ENCODE results near the gene ACVR1B. TPM values are rescaled to one million over a fixed set of nuclear protein-coding genes. Genes with fewer than 3 reads are reported as not detected.
A peak's percentile ranks its signal among the peaks of the same experiment; 100 is the strongest.

The ACVR1B gene
- total RNA-seq, 2 donors from 2014 or later = 16.6 to 17.5 TPM

GRCh38 chr12:52026263-52026662, 74.8 kb downstream of the ACVR1B start:
- DNase-seq (ENCODE audit: low spot score) = no peak
- H3K4me3 Mint-ChIP-seq = no peak overlapping the region
- peaks cover 20 to 24% of the 10 kb centered on the region in 2 donors for H3K4me1 Mint-ChIP-seq (ENCODE audit: low read depth in 2 of 2)
- no peaks in the 10 kb centered on the region for H3K36me3 Mint-ChIP-seq
- H3K9me3 Mint-ChIP-seq = no peaks in the 10 kb centered on the region
- no peak for ATAC-seq
- no peaks in the 10 kb centered on the region for H3K27me3 Mint-ChIP-seq
- H3K27ac Mint-ChIP-seq = peak overlapping the region; percentile 77 to 90

GRCh38 chr12:52027085-52027843, 75.8 kb downstream of the ACVR1B start:
- H3K27me3 Mint-ChIP-seq = no peaks in the 10 kb centered on the region

GRCh38 chr12:52029685-52030084, 78.2 kb downstream of the ACVR1B start:
- Mint-ChIP-seq H3K36me3 (no peaks in the 10 kb centered on the region), H3K27me3 (no peaks in the 10 kb centered on the region), H3K4me1 (ENCODE audit: low read depth in 2 of 2) (peaks cover 24 to 32% of the 10 kb centered on the region in 2 donors), H3K27ac (no peak overlapping the region), H3K4me3 (no peak overlapping the region), H3K9me3 (no peaks in the 10 kb centered on the region)
- no peak for DNase-seq (ENCODE audit: low spot score)
- ATAC-seq = no peak

More at GRCh38 chr12:52027085-52027843, 75.8 kb downstream of the ACVR1B start:
- H3K36me3 Mint-ChIP-seq = no peaks in the 10 kb centered on the region
- no peak overlapping the region for H3K27ac Mint-ChIP-seq
- ATAC-seq (no peak), DNase-seq (ENCODE audit: low spot score) (no peak)
- peaks cover 20 to 26% of the 10 kb centered on the region in 2 donors for H3K4me1 Mint-ChIP-seq (ENCODE audit: low read depth in 2 of 2)
- no peak overlapping the region for H3K4me3 Mint-ChIP-seq
- no peaks in the 10 kb centered on the region for H3K9me3 Mint-ChIP-seq

- no peaks in the 10 kb centered on the region for H3K36me3 Mint-ChIP-seq
- H3K27ac Mint-ChIP-seq = peak overlapping the region; percentile 59 to 63
- no peak for DNase-seq (ENCODE audit: low spot score)
- H3K4me1 Mint-ChIP-seq (ENCODE audit: low read depth in 2 of 2) = peaks cover 16 to 17% of the 10 kb centered on the region in 2 donors
- no peaks in the 10 kb centered on the region for H3K27me3 Mint-ChIP-seq
- no peak for ATAC-seq
- no peaks in the 10 kb centered on the region for H3K9me3 Mint-ChIP-seq
- H3K4me3 Mint-ChIP-seq = peak overlapping the region; percentile 75
These were observed 80.9 kb downstream of the ACVR1B start for GRCh38 chr12:52032446-52032803.

GRCh38 chr12:52032804-52033445, 81.4 kb downstream of the ACVR1B start:
- ATAC-seq (peak; percentile 97 to 98), DNase-seq (ENCODE audit: low spot score) (peak; percentile 96)
- Mint-ChIP-seq H3K4me3 (peak overlapping the region; percentile 75), H3K9me3 (no peaks in the 10 kb centered on the region), H3K4me1 (ENCODE audit: low read depth in 2 of 2) (peaks cover 16 to 17% of the 10 kb centered on the region in 2 donors), H3K36me3 (no peaks in the 10 kb centered on the region), H3K27ac (peak overlapping the region; percentile 59 to 63), H3K27me3 (no peaks in the 10 kb centered on the region)

GRCh38 chr12:52033446-52034140, 82.1 kb downstream of the ACVR1B start:
- Mint-ChIP-seq H3K27ac (peak overlapping the region; percentile 59 to 63), H3K9me3 (no peaks in the 10 kb centered on the region), H3K4me3 (peak overlapping the region; percentile 75), H3K4me1 (ENCODE audit: low read depth in 2 of 2) (peaks cover 19 to 22% of the 10 kb centered on the region in 2 donors), H3K27me3 (peaks cover 0 to 3% of the 10 kb centered on the region in 2 donors), H3K36me3 (no peaks in the 10 kb centered on the region)
- DNase-seq (ENCODE audit: low spot score) (no peak), ATAC-seq (no peak)

GRCh38 chr12:52035190-52035589, 83.7 kb downstream of the ACVR1B start:
- peak overlapping the region in 1 of 2 donors; percentile 45 for H3K27ac Mint-ChIP-seq
- H3K4me1 Mint-ChIP-seq (ENCODE audit: low read depth in 2 of 2) = peaks cover 22 to 26% of the 10 kb centered on the region in 2 donors
- no peak overlapping the region for H3K4me3 Mint-ChIP-seq

GRCh38 chr12:52035926-52036325, 84.4 kb downstream of the ACVR1B start:
- ATAC-seq = no peak
- Mint-ChIP-seq H3K27me3 (peaks cover 0 to 9% of the 10 kb centered on the region in 2 donors), H3K4me1 (ENCODE audit: low read depth in 2 of 2) (peaks cover 22 to 32% of the 10 kb centered on the region in 2 donors), H3K4me3 (peak overlapping the region; percentile 52), H3K27ac (peak overlapping the region in 1 of 2 donors; percentile 45), H3K36me3 (no peaks in the 10 kb centered on the region), H3K9me3 (no peaks in the 10 kb centered on the region)
- no peak for DNase-seq (ENCODE audit: low spot score)

More at GRCh38 chr12:52035190-52035589, 83.7 kb downstream of the ACVR1B start:
- no peak for ATAC-seq
- H3K36me3 Mint-ChIP-seq = no peaks in the 10 kb centered on the region
- peaks cover 0 to 9% of the 10 kb centered on the region in 2 donors for H3K27me3 Mint-ChIP-seq
- H3K9me3 Mint-ChIP-seq = no peaks in the 10 kb centered on the region
- DNase-seq (ENCODE audit: low spot score) = no peak

- ATAC-seq (peak; percentile 72 to 74), DNase-seq (ENCODE audit: low spot score) (peak; percentile 84)
- Mint-ChIP-seq H3K4me1 (ENCODE audit: low read depth in 2 of 2) (peaks cover 23 to 35% of the 10 kb centered on the region in 2 donors), H3K36me3 (no peaks in the 10 kb centered on the region), H3K27ac (peak overlapping the region in 1 of 2 donors; percentile 45), H3K27me3 (peaks cover 0 to 9% of the 10 kb centered on the region in 2 donors), H3K4me3 (peak overlapping the region; percentile 52), H3K9me3 (no peaks in the 10 kb centered on the region)
These were observed 85.2 kb downstream of the ACVR1B start for GRCh38 chr12:52036587-52037171.

- peaks cover 27 to 41% of the 10 kb centered on the region in 2 donors for H3K4me1 Mint-ChIP-seq (ENCODE audit: low read depth in 2 of 2)
- H3K36me3 Mint-ChIP-seq = no peaks in the 10 kb centered on the region
- DNase-seq (ENCODE audit: low spot score) = no peak
- peaks cover 0 to 9% of the 10 kb centered on the region in 2 donors for H3K27me3 Mint-ChIP-seq
- H3K9me3 Mint-ChIP-seq = no peaks in the 10 kb centered on the region
- no peak overlapping the region for H3K4me3 Mint-ChIP-seq
- ATAC-seq = no peak
- H3K27ac Mint-ChIP-seq = no peak overlapping the region
These were observed 85.9 kb downstream of the ACVR1B start for GRCh38 chr12:52037248-52037861.

GRCh38 chr12:52038447-52038846, 86.9 kb downstream of the ACVR1B start:
- peaks cover 0 to 9% of the 10 kb centered on the region in 2 donors for H3K27me3 Mint-ChIP-seq
- DNase-seq (ENCODE audit: low spot score) (no peak), ATAC-seq (no peak)
- H3K4me3 Mint-ChIP-seq = peak overlapping the region; percentile 75
- H3K27ac Mint-ChIP-seq = peak overlapping the region in 1 of 2 donors; percentile 27
- no peaks in the 10 kb centered on the region for H3K36me3 Mint-ChIP-seq
- H3K9me3 Mint-ChIP-seq = no peaks in the 10 kb centered on the region
- peaks cover 20 to 38% of the 10 kb centered on the region in 2 donors for H3K4me1 Mint-ChIP-seq (ENCODE audit: low read depth in 2 of 2)

GRCh38 chr12:52041035-52041434, 89.5 kb downstream of the ACVR1B start:
- H3K27me3 Mint-ChIP-seq = peaks cover 0 to 9% of the 10 kb centered on the region in 2 donors
- peak overlapping the region in 1 of 2 donors; percentile 59 for H3K27ac Mint-ChIP-seq
- peaks cover 13 to 41% of the 10 kb centered on the region in 2 donors for H3K4me1 Mint-ChIP-seq (ENCODE audit: low read depth in 2 of 2)
- H3K4me3 Mint-ChIP-seq = no peak overlapping the region
- H3K9me3 Mint-ChIP-seq = no peaks in the 10 kb centered on the region
- no peak for ATAC-seq
- DNase-seq (ENCODE audit: low spot score) = no peak
- H3K36me3 Mint-ChIP-seq = no peaks in the 10 kb centered on the region

- Mint-ChIP-seq H3K4me1 (ENCODE audit: low read depth in 2 of 2) (peaks cover 13 to 42% of the 10 kb centered on the region in 2 donors), H3K27me3 (peaks cover 0 to 9% of the 10 kb centered on the region in 2 donors), H3K36me3 (no peaks in the 10 kb centered on the region), H3K9me3 (no peaks in the 10 kb centered on the region), H3K27ac (peak overlapping the region; percentile 8 to 84), H3K4me3 (peak overlapping the region; percentile 13)
- ATAC-seq (peak; percentile 20 to 39), DNase-seq (ENCODE audit: low spot score) (no peak)
These were observed 90.2 kb downstream of the ACVR1B start for GRCh38 chr12:52041695-52042123.
